ENCODE results near the gene BCOR.

DNA sequence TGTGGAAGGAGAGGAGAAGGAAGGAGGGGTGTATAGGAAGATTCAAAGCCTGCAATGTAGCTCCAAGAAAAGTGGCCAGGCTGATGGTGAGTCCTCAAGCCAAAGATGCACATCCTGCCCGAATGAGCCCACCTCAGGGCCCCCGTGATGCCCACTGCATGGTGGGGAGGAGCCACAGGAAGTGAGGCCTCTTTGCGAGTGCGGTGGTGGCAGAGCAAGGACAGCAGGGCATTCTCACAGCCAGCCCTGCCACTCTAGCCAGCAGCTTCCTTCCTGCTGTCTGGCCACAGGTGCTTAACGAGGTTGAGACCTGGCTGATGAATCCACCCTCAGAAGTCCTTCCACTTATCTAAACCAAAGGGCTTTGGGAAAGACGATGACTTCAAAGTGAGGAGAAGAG, 55.8 kb downstream of the BCOR start:
- no peak for TF ChIP-seq CTCF (IDR thresholded peaks at IDR 0.05; ENCODE audit: borderline replicate concordance, extremely low read depth, low read length, poor library complexity, severe bottlenecking)
- no peak for TF ChIP-seq EZH2 (IDR thresholded peaks at IDR 0.05; ENCODE audit: borderline replicate concordance, low read depth, low read length, severe bottlenecking)

All from DND-41 (cell line).